ENCODE data around the gene TSPOAP1.

GRCh38 chr17:58369214-58370031 lies 40.8 kb upstream of the TSPOAP1 start:
- TF ChIP-seq, protein P1, sequence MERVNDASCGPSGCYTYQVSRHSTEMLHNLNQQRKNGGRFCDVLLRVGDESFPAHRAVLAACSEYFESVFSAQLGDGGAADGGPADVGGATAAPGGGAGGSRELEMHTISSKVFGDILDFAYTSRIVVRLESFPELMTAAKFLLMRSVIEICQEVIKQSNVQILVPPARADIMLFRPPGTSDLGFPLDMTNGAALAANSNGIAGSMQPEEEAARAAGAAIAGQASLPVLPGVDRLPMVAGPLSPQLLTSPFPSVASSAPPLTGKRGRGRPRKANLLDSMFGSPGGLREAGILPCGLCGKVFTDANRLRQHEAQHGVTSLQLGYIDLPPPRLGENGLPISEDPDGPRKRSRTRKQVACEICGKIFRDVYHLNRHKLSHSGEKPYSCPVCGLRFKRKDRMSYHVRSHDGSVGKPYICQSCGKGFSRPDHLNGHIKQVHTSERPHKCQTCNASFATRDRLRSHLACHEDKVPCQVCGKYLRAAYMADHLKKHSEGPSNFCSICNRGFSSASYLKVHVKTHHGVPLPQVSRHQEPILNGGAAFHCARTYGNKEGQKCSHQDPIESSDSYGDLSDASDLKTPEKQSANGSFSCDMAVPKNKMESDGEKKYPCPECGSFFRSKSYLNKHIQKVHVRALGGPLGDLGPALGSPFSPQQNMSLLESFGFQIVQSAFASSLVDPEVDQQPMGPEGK (CRISPR knock-in tag; IDR thresholded peaks at IDR 0.05; ENCODE audit: borderline replicate concordance) = no peak
- TF ChIP-seq, protein P2, sequence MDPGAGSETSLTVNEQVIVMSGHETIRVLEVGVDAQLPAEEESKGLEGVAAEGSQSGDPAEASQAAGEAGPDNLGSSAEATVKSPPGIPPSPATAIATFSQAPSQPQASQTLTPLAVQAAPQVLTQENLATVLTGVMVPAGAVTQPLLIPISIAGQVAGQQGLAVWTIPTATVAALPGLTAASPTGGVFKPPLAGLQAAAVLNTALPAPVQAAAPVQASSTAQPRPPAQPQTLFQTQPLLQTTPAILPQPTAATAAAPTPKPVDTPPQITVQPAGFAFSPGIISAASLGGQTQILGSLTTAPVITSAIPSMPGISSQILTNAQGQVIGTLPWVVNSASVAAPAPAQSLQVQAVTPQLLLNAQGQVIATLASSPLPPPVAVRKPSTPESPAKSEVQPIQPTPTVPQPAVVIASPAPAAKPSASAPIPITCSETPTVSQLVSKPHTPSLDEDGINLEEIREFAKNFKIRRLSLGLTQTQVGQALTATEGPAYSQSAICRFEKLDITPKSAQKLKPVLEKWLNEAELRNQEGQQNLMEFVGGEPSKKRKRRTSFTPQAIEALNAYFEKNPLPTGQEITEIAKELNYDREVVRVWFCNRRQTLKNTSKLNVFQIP (CRISPR knock-in tag; IDR thresholded peaks at IDR 0.05; ENCODE audit: borderline replicate concordance, low read depth) = no peak
- TF ChIP-seq BACH2 (CRISPR knock-in tag; IDR thresholded peaks at IDR 0.05; ENCODE audit: borderline replicate concordance) (no peak), ZFP3 (CRISPR knock-in tag; IDR thresholded peaks at IDR 0.05) (no peak), SNAI2 (CRISPR knock-in tag; IDR thresholded peaks at IDR 0.05) (no peak), RARB (CRISPR knock-in tag; IDR thresholded peaks at IDR 0.05) (no peak), CSRNP3 (CRISPR knock-in tag; IDR thresholded peaks at IDR 0.05) (no peak)
